ENCODE data around the gene PGAP2. TPM values are rescaled to one million over a fixed set of nuclear protein-coding genes. Genes with fewer than 3 reads are reported as not detected.

Gene PGAP2
- polyA plus RNA-seq, 2 of the 4 experiments (the other 2 are of a cell fraction) = 32.4 to 35.2 TPM

GRCh38 chr11:3803726-3804495 is 4.4 kb upstream of the PGAP2 start:
- CTCF ChIA-PET = interaction anchor here (0.6 to 1.4 kb wide), 2 partner anchors 69 to 1850 kb away, joined by 3 read pairs; no protein-coding TSS in a partner anchor
- no peak overlapping the region for H3K4me2 ChIP-seq
- TF ChIP-seq CTCF (IDR thresholded peaks at IDR 0.05) (no peak), ZC3H11A (IDR thresholded peaks at IDR 0.05) (no peak), ZNF302 (CRISPR knock-in tag; IDR thresholded peaks at IDR 0.05) (no peak), HEYL (CRISPR knock-in tag; IDR thresholded peaks at IDR 0.05) (no peak), MAFK (IDR thresholded peaks at IDR 0.05; ENCODE audit: partially characterized antibody) (no peak), JUNB (IDR thresholded peaks at IDR 0.05) (no peak), TP53 (CRISPR knock-in tag; IDR thresholded peaks at IDR 0.05) (no peak)
- H3K4me3 ChIP-seq = no peak overlapping the region
- 83% methylated on average over 11 of the region's 11 CpGs for WGBS (ENCODE audit: missing lambda C conversion rate)
- H3K27ac ChIP-seq = no peak overlapping the region
- POLR2A ChIA-PET = no interaction called here
- no peaks in the 10 kb centered on the region for H3K9me3 ChIP-seq
- FAIRE-seq (no peak), DNase-seq (ENCODE audit: low read depth in 1 of 2, low spot score in 1 of 2) (peak in 1 of 2 experiments; percentile 20), ATAC-seq (no peak)
- peaks cover 18% of the 10 kb centered on the region for H3K4me1 ChIP-seq

GRCh38 chr11:3808861-3809623 is 682 bp downstream of the PGAP2 start:
- DNase-seq (ENCODE audit: low read depth in 1 of 2, low spot score in 1 of 2) (peak; percentile 81 to 91), FAIRE-seq (peak; percentile 68), ATAC-seq (peak; percentile 86 to 88)
- 36% methylated on average over 5 of the region's 5 CpGs for WGBS (ENCODE audit: missing lambda C conversion rate)
- H3K4me3 ChIP-seq = peak overlapping the region; percentile 79
- 0 out of 3 replicates have a peak, but pooled peaks cover 8% of the 10 kb centered on the region for H3K4me1 ChIP-seq
- peak; percentile 69 for TF ChIP-seq CTCF (IDR thresholded peaks at IDR 0.05)
- no peak for TF ChIP-seq BCL3 (IDR thresholded peaks at IDR 0.05)
- peak; percentile 72 to 79 for TF ChIP-seq RAD21 (conservative IDR thresholded peaks at IDR 0.05 in 1 of 2, IDR thresholded peaks at IDR 0.05 in 1 of 2)
- no peak for TF ChIP-seq CBX2 (IDR thresholded peaks at IDR 0.05; ENCODE audit: borderline replicate concordance, low read depth)
- TF ChIP-seq USF2 (IDR thresholded peaks at IDR 0.05) = peak; percentile 24; the same call in 1 of the 2 replicates
- TF ChIP-seq FOSL2 (IDR thresholded peaks at IDR 0.05) = no peak
- no peak for TF ChIP-seq FOSL2 (CRISPR knock-in tag; IDR thresholded peaks at IDR 0.05)
- TF ChIP-seq RARB (CRISPR knock-in tag; IDR thresholded peaks at IDR 0.05) = no peak
- no peak for TF ChIP-seq NR3C1 (IDR thresholded peaks at IDR 0.05)
- TF ChIP-seq ZFP36 (IDR thresholded peaks at IDR 0.05; ENCODE audit: borderline replicate concordance, partially characterized antibody) = no peak
- TF ChIP-seq EP300 (IDR thresholded peaks at IDR 0.05) = no peak
- TF ChIP-seq GATA3 (IDR thresholded peaks at IDR 0.05; ENCODE audit: borderline replicate concordance) = no peak
- TF ChIP-seq SMC3 (IDR thresholded peaks at IDR 0.05) = peak; percentile 44; the same call in 2 of the 3 replicates
- no peak for TF ChIP-seq EHF (CRISPR knock-in tag; IDR thresholded peaks at IDR 0.05)
- no peak for TF ChIP-seq PBX3 (IDR thresholded peaks at IDR 0.05)
- ChIA-PET POLR2A (interaction anchor here (0.6 to 3.4 kb wide), 5 partner anchors 11 to 32 kb away, joined by 4 to 23 read pairs (median 6); partner anchors contain the start of genes NUP98 and RHOG), CTCF (interaction anchor here (0.9 to 7.2 kb wide), 26 partner anchors 11 to 264 kb away, joined by 3 to 66 read pairs (median 6); partner anchors contain the start of genes NUP98 and RHOG)
- H3K27ac ChIP-seq = peak overlapping the region; percentile 80 to 90
- no peaks in the 10 kb centered on the region for H3K9me3 ChIP-seq
- peak overlapping the region; percentile 95 for H3K4me2 ChIP-seq

All from A549 (cell line).